Left lung (tissue), 10 donors: Measurements from ENCODE around the gene ZDHHC23. TPM values are rescaled to one million over a fixed set of nuclear protein-coding genes. Genes with fewer than 3 reads are reported as not detected.
A peak's percentile ranks its signal among the peaks of the same experiment; 100 is the strongest.

Experiments used
- ATAC-seq: fragments of 200-7000 bp; cut with Tn5 transposase; one replicate; pipeline ENCODE4 v1.9.1; 2020; ENCODE audit warnings: moderate library complexity
- DNase-seq, 4 donors: peaks; one replicate each; pipeline ENCODE4 v3.0.0-alpha.2; 2013 to 2020
- H3K27ac ChIP-seq, 2 donors: fragments of 200-600 bp; sonication (generic) in 1 of 2; one replicate each; pipeline versions ENCODE4 v1.5.0 to v1.8.0; 2020 to 2021
- H3K27me3 ChIP-seq, 2 donors: fragments of 200-600 bp; sonication (generic) in 1 of 2; one replicate each; pipeline versions ENCODE4 v1.5.0 to v1.8.0; 2020 to 2021
- H3K36me3 ChIP-seq, 2 donors: fragments of 200-600 bp; sonication (generic) in 1 of 2; one replicate each; pipeline versions ENCODE4 v1.5.0 to v1.8.0; 2020 to 2021
- H3K4me1 ChIP-seq, 2 donors: fragments of 200-600 bp; one replicate each; pipeline ENCODE4 v1.8.0; 2021
- H3K4me3 ChIP-seq, 2 donors: fragments of 200-600 bp; sonication (generic) in 1 of 2; one replicate each; pipeline versions ENCODE4 v1.5.0 to v1.8.0; 2020 to 2021; ENCODE audit warnings: mild to moderate bottlenecking in 1 of 2
- H3K9me3 ChIP-seq, 2 donors: fragments of 200-600 bp; sonication (generic) in 1 of 2; one replicate each; pipeline versions ENCODE4 v1.5.0 to v1.8.0; 2020 to 2021
- intact Hi-C, 2 donors: fragments of 100-400 bp; cut with DNase I; formaldehyde crosslinking; loops; one replicate each; pipeline versions ENCODE4 v1.11.2 to v1.14.2; 2022
- polyA plus RNA-seq, 6 donors: library from polyadenylated mRNA; unstranded; fragments of 120-200 nt; gene quantifications; one replicate each; pipeline ENCODE4 v1.2.1, GENCODE V29; 2013; ENCODE audit not compliant: insufficient read length in 6 of 6
- total RNA-seq, 2 donors: library from RNA; stranded (reverse); fragmentation: NEBNext Ultra II Directional; extraction: Animal tissue kit (Norgen Biotek cat#: 25700); gene quantifications; one replicate each; pipeline ENCODE4 v1.2.1, GENCODE V29; 2021
- TF ChIP-seq, protein P1 (sequence below), 2 donors: fragments of 200-600 bp; sonication (generic) in 1 of 2; IDR thresholded peaks; one replicate each; pipeline versions ENCODE4 v1.5.0 to v1.8.0; 2021; ENCODE audit warnings: antibody characterized with exemption in 2 of 2
- donor health status: DM: no; HTN: yes; CAD: no.
- donor health status: DM: no; HTN: no; CAD: no.

ZDHHC23 gene
- total and polyA plus RNA-seq, 8 donors, result 6.3 to 11.2 (median 7.8) TPM

- peak; percentile 7 to 89 (median 38) for DNase-seq
- TF ChIP-seq, protein P1, sequence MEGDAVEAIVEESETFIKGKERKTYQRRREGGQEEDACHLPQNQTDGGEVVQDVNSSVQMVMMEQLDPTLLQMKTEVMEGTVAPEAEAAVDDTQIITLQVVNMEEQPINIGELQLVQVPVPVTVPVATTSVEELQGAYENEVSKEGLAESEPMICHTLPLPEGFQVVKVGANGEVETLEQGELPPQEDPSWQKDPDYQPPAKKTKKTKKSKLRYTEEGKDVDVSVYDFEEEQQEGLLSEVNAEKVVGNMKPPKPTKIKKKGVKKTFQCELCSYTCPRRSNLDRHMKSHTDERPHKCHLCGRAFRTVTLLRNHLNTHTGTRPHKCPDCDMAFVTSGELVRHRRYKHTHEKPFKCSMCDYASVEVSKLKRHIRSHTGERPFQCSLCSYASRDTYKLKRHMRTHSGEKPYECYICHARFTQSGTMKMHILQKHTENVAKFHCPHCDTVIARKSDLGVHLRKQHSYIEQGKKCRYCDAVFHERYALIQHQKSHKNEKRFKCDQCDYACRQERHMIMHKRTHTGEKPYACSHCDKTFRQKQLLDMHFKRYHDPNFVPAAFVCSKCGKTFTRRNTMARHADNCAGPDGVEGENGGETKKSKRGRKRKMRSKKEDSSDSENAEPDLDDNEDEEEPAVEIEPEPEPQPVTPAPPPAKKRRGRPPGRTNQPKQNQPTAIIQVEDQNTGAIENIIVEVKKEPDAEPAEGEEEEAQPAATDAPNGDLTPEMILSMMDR (IDR thresholded peaks at IDR 0.05), result no peak
- Histone ChIP-seq H3K36me3 (no peaks in the 10 kb centered on the region), H3K9me3 (no peaks in the 10 kb centered on the region), H3K27me3 (peaks cover 0 to 7% of the 10 kb centered on the region in 2 donors), H3K4me3 (peak overlapping the region; percentile 59 to 62), H3K4me1 (peaks cover 0 to 14% of the 10 kb centered on the region in 2 donors), H3K27ac (peak overlapping the region; percentile 31 to 58)
- peak; percentile 65 for ATAC-seq
- intact Hi-C loops, result no loop called here
Measured at GRCh38 chr3:113948015-113948917, 453 bp downstream of the ZDHHC23 start.

DNA sequence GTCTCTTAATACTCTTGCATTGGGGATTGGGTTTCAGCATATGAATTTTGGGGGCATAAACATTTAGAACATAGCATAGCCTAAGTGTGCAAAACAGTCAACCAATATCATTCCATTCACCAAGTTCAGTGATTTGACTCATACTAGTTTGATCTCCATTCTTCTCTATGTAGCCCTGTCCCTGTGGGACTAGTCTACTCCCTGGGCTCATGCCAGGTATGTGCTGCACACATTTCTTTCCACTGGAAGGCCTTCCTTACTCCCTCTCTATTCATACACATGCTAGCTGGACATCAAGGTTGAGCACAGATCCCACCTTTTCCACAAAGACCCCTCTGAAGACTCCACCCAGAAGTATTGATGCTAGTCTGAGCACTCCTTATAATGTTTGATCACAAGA, 5.1 kb downstream of the ZDHHC23 start:
- DNase-seq (no peak), ATAC-seq (no peak)
- no peaks in the 10 kb centered on the region for H3K9me3 ChIP-seq
- TF ChIP-seq, protein P1 (IDR thresholded peaks at IDR 0.05), result no peak
- no peak overlapping the region for H3K4me3 ChIP-seq
- no peaks in the 10 kb centered on the region for H3K36me3 ChIP-seq
- H3K4me1 ChIP-seq, result peaks cover 0 to 7% of the 10 kb centered on the region in 2 donors
- no peak overlapping the region for H3K27ac ChIP-seq
- intact Hi-C loops, result no loop called here
- peaks cover 0 to 7% of the 10 kb centered on the region in 2 donors for H3K27me3 ChIP-seq

GRCh38 chr3:113953677-113954076, 5.9 kb downstream of the ZDHHC23 start:
- Histone ChIP-seq H3K4me1 (peaks cover 0 to under 1% of the 10 kb centered on the region in 2 donors), H3K27me3 (no peaks in the 10 kb centered on the region), H3K27ac (no peak overlapping the region), H3K9me3 (no peaks in the 10 kb centered on the region), H3K36me3 (peaks cover 0 to 4% of the 10 kb centered on the region in 2 donors), H3K4me3 (no peak overlapping the region)
- DNase-seq (no peak), ATAC-seq (no peak)
- intact Hi-C loops, result no loop called here
- TF ChIP-seq, protein P1 (IDR thresholded peaks at IDR 0.05), result no peak

DNA sequence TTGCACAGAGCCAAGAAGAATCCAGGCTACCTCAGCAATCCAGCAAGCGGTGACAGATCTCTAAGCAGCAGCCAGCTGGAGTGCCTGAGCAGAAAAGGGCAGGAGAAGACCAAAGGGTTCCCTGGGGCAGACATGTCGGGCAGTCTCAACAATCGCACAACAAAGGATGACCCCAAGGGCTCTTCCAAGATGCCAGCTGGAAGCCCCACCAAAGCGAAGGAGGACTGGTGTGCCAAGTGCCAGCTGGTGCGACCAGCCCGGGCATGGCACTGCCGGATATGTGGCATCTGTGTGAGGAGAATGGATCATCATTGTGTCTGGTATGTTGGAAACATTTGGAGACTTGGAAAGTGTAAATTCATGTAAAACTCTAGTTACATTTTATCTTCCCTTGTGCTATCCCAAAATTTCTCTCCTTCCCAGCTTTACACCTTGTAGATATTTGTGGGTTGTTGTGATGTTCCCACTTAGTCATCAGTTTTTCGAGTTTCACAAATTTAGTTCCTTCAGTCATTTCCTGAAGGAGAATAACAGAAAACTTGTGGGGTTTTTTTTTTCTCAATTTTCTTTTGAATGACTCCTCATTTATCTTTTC, 6.4 kb downstream of the ZDHHC23 start:
- ATAC-seq (no peak), DNase-seq (no peak)
- TF ChIP-seq, protein P1 (IDR thresholded peaks at IDR 0.05), result no peak
- H3K4me3 ChIP-seq, result no peak overlapping the region
- H3K4me1 ChIP-seq, result no peaks in the 10 kb centered on the region
- no peaks in the 10 kb centered on the region for H3K27me3 ChIP-seq
- intact Hi-C loops, result no loop called here
- H3K27ac ChIP-seq, result no peak overlapping the region
- no peaks in the 10 kb centered on the region for H3K9me3 ChIP-seq
- H3K36me3 ChIP-seq, result peaks cover 0 to 6% of the 10 kb centered on the region in 2 donors

DNA sequence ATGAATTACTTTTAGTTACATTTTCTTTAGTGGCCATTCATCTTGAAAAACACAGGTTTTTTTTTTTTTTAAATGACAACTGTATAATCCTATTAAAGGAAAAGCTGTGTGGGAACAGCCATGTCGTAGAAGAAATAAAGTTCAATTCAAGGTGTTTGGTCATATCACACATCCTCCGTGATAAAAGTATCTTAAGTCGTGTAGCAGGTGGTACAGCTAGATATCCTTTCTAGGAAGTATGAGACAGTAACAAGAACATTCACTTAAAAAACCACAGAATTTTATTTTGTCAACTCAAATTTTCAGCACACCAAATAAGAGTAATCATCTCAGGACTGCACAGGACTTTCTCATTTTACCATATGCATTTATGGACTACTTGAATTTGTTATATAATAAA, 16.1 kb downstream of the ZDHHC23 start:
- TF ChIP-seq, protein P1 (IDR thresholded peaks at IDR 0.05), result no peak
- no peak overlapping the region for H3K4me3 ChIP-seq
- no peaks in the 10 kb centered on the region for H3K9me3 ChIP-seq
- H3K27ac ChIP-seq, result no peak overlapping the region
- ATAC-seq (no peak), DNase-seq (no peak)
- H3K4me1 ChIP-seq, result no peaks in the 10 kb centered on the region
- peaks cover 0 to 4% of the 10 kb centered on the region in 2 donors for H3K36me3 ChIP-seq
- no peaks in the 10 kb centered on the region for H3K27me3 ChIP-seq
- intact Hi-C loops, result no loop called here
